ENCODE measurements around the gene GRN. TPM values are rescaled to one million over a fixed set of nuclear protein-coding genes. Genes with fewer than 3 reads are reported as not detected.

Gene GRN
- total RNA-seq, 1 experiment from 2014 or later: 400 TPM

DNA sequence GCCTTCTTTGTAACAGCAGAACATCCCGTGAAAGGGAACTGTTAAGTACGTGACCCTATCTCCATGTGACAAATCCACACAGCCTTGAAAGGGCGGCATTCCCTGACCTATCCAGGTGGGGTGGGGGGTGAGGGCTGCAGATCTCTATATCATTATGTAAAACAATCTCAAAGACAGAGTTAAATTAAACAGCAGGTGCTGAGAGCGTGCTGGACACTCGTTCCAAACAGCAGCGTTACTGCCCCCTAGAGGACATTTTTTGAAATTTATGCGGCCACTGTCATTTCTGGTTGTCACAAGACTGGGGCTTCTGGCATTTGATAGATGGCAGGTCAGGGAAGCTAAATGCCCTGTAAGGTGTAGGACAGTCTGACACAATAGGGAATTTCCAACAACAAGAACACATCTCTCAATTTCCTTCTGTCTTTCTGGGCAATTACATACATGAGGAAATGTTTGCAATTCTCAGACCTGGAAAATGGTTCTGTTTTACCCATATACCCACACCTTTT, 13.8 kb upstream of the GRN start:
- CTCF ChIA-PET: interaction anchor here (1.0 to 1.6 kb wide), 3 partner anchors 14 to 132 kb away, joined by 3 to 5 read pairs (median 3); partner anchors contain the start of gene ATXN7L3
- POLR2A ChIA-PET (ENCODE audit: unreplicated experiment): no interaction called here
- no TSS peak for BruUV-seq (replicated peaks)
- intact Hi-C loops (cut with micrococcal nuclease): loop anchor here (1.0 to 2.0 kb wide), 2 partner anchors 13 to 121 kb away; partner anchors contain the start of gene GRN
- peak overlapping the region; percentile 48 for H2AFZ ChIP-seq (ENCODE audit: low read length)
- H3K27ac ChIP-seq (ENCODE audit: low read length): no peak overlapping the region
- DNase-seq (peak; percentile 97), ATAC-seq (peak; percentile 53)
- H3K9me3 ChIP-seq (ENCODE audit: low read length): no peaks in the 10 kb centered on the region
- no peaks in the 10 kb centered on the region for H3K9me2 ChIP-seq (replicated peaks; ENCODE audit: low read length)
- no peak overlapping the region for H3K4me3 ChIP-seq (ENCODE audit: low read length)
- no peaks in the 10 kb centered on the region for H3K36me3 ChIP-seq (ENCODE audit: low read depth, low read length)
- H3K9ac ChIP-seq (ENCODE audit: low read length): no peak overlapping the region
- H3K4me2 ChIP-seq (ENCODE audit: low read length): peak overlapping the region; percentile 27; the same call in 1 of the 2 replicates
- no peaks in the 10 kb centered on the region for H3F3A ChIP-seq (ENCODE audit: low read length, unreplicated experiment)
- no peak for TF ChIP-seq EZH2 (IDR thresholded peaks at IDR 0.05; ENCODE audit: low read length, unreplicated experiment)
- TF ChIP-seq, protein P1, sequence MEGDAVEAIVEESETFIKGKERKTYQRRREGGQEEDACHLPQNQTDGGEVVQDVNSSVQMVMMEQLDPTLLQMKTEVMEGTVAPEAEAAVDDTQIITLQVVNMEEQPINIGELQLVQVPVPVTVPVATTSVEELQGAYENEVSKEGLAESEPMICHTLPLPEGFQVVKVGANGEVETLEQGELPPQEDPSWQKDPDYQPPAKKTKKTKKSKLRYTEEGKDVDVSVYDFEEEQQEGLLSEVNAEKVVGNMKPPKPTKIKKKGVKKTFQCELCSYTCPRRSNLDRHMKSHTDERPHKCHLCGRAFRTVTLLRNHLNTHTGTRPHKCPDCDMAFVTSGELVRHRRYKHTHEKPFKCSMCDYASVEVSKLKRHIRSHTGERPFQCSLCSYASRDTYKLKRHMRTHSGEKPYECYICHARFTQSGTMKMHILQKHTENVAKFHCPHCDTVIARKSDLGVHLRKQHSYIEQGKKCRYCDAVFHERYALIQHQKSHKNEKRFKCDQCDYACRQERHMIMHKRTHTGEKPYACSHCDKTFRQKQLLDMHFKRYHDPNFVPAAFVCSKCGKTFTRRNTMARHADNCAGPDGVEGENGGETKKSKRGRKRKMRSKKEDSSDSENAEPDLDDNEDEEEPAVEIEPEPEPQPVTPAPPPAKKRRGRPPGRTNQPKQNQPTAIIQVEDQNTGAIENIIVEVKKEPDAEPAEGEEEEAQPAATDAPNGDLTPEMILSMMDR (conservative IDR thresholded peaks at IDR 0.05; ENCODE audit: low read depth, low read length): peak; percentile 97
- TF ChIP-seq EZH2phosphoT487 (IDR thresholded peaks at IDR 0.05; ENCODE audit: borderline replicate concordance, low read length): no peak
- H3K4me1 ChIP-seq (ENCODE audit: insufficient read depth, low read length): no peaks in the 10 kb centered on the region
- no peaks in the 10 kb centered on the region for H3K79me2 ChIP-seq (ENCODE audit: low read length)
- no peaks in the 10 kb centered on the region for H3K27me3 ChIP-seq (ENCODE audit: low read length)
- no peaks in the 10 kb centered on the region for H4K20me1 ChIP-seq (ENCODE audit: low read length)

GRCh38 chr17:44333371-44333770, 11.7 kb upstream of the GRN start:
- Histone ChIP-seq H2AFZ (ENCODE audit: low read length) (no peak overlapping the region), H3K4me3 (ENCODE audit: low read length) (no peak overlapping the region), H3F3A (ENCODE audit: low read length, unreplicated experiment) (no peaks in the 10 kb centered on the region), H3K4me1 (ENCODE audit: insufficient read depth, low read length) (peaks cover under 1% of the 10 kb centered on the region), H3K27ac (ENCODE audit: low read length) (no peak overlapping the region), H3K4me2 (ENCODE audit: low read length) (no peak overlapping the region), H3K36me3 (ENCODE audit: low read depth, low read length) (no peaks in the 10 kb centered on the region), H4K20me1 (ENCODE audit: low read length) (no peaks in the 10 kb centered on the region), H3K79me2 (ENCODE audit: low read length) (no peaks in the 10 kb centered on the region), H3K9me3 (ENCODE audit: low read length) (no peaks in the 10 kb centered on the region), H3K9ac (ENCODE audit: low read length) (no peak overlapping the region), H3K9me2 (replicated peaks; ENCODE audit: low read length) (no peaks in the 10 kb centered on the region), H3K27me3 (ENCODE audit: low read length) (no peaks in the 10 kb centered on the region)
- POLR2A ChIA-PET (ENCODE audit: unreplicated experiment): interaction anchor here (0.6 kb wide), 1 partner anchor 163 kb away, joined by 4 read pairs; the partner anchor contains the start of gene ASB16
- intact Hi-C loops (cut with micrococcal nuclease): no loop called here
- CTCF ChIA-PET: no interaction called here
- BruUV-seq (replicated peaks): no TSS peak
- peak; percentile 32; the same call in 1 of the 2 replicates for ATAC-seq
- TF ChIP-seq, protein P1 (conservative IDR thresholded peaks at IDR 0.05; ENCODE audit: low read depth, low read length): no peak
- TF ChIP-seq EZH2 (IDR thresholded peaks at IDR 0.05; ENCODE audit: low read length, unreplicated experiment) (no peak), EZH2phosphoT487 (IDR thresholded peaks at IDR 0.05; ENCODE audit: borderline replicate concordance, low read length) (no peak)
- DNase-seq: no peak

- CTCF ChIA-PET: no interaction called here
- no peaks in the 10 kb centered on the region for H3K9me3 ChIP-seq (ENCODE audit: low read length)
Observed at GRCh38 chr17:44334315-44334714, 10.8 kb upstream of the GRN start.

More at GRCh38 chr17:44334315-44334714, 10.8 kb upstream of the GRN start:
- Histone ChIP-seq H3K4me3 (ENCODE audit: low read length) (no peak overlapping the region), H3K9ac (ENCODE audit: low read length) (no peak overlapping the region), H2AFZ (ENCODE audit: low read length) (no peak overlapping the region), H3K4me1 (ENCODE audit: insufficient read depth, low read length) (peaks cover 7% of the 10 kb centered on the region), H3F3A (ENCODE audit: low read length, unreplicated experiment) (no peaks in the 10 kb centered on the region), H3K27ac (ENCODE audit: low read length) (no peak overlapping the region), H3K27me3 (ENCODE audit: low read length) (no peaks in the 10 kb centered on the region), H3K36me3 (ENCODE audit: low read depth, low read length) (no peaks in the 10 kb centered on the region), H3K79me2 (ENCODE audit: low read length) (no peaks in the 10 kb centered on the region), H3K9me2 (replicated peaks; ENCODE audit: low read length) (no peaks in the 10 kb centered on the region), H4K20me1 (ENCODE audit: low read length) (no peaks in the 10 kb centered on the region), H3K4me2 (ENCODE audit: low read length) (no peak overlapping the region)
- POLR2A ChIA-PET (ENCODE audit: unreplicated experiment): no interaction called here
- no peak for ATAC-seq
- TF ChIP-seq EZH2 (IDR thresholded peaks at IDR 0.05; ENCODE audit: low read length, unreplicated experiment) (no peak), EZH2phosphoT487 (IDR thresholded peaks at IDR 0.05; ENCODE audit: borderline replicate concordance, low read length) (no peak)
- TF ChIP-seq, protein P1 (conservative IDR thresholded peaks at IDR 0.05; ENCODE audit: low read depth, low read length): no peak
- intact Hi-C loops (cut with micrococcal nuclease): no loop called here
- no TSS peak for BruUV-seq (replicated peaks)
- DNase-seq: no peak
